Activated naive CD8-positive, alpha-beta T cell treated with anti-CD3 and anti-CD28 coated beads, Interleukin-2, amount 50 U/mL, for 16 hours (primary cell): ENCODE data around the gene GPSM1.
"Not testable (repeated sequence)": the region's sequence is repeated elsewhere in the genome, so short reads cannot be mapped to it uniquely, and the experiment has no call there.

ENCODE experiments used
- DNase-seq: peaks from one replicate; pipeline ENCODE4 v3.0.0-alpha.2; 2020; ENCODE audit warnings: low read depth, low spot score

GPSM1 gene

GRCh38 chr9:136394312-136395019, 67.1 kb downstream of the GPSM1 start:
- DNase-seq: no peak

- no peak for DNase-seq
Observed at GRCh38 chr9:136395020-136395340, 67.6 kb downstream of the GPSM1 start.

GRCh38 chr9:136395345-136396218, 68.2 kb downstream of the GPSM1 start:
- DNase-seq: no peak

- DNase-seq: no peak
Observed at GRCh38 chr9:136396219-136396515, 68.8 kb downstream of the GPSM1 start.

- DNase-seq: no peak
Observed at GRCh38 chr9:136397643-136398042, 70.3 kb downstream of the GPSM1 start.

GRCh38 chr9:136398286-136398685, 70.9 kb downstream of the GPSM1 start:
- no peak for DNase-seq

- DNase-seq: no peak
Observed at GRCh38 chr9:136399176-136400037, 72.1 kb downstream of the GPSM1 start.

- peak; percentile 72 for DNase-seq
Observed at GRCh38 chr9:136400038-136400834, 72.9 kb downstream of the GPSM1 start, which contains the start of gene SNAPC4. TSS of gene SNAPC4 (minus strand) at chr9:136400170. CDS start at chr9:136398428, 1,742 bp downstream.

GRCh38 chr9:136401173-136401922, 74.0 kb downstream of the GPSM1 start:
- no peak for DNase-seq

- DNase-seq: no peak
Observed at GRCh38 chr9:136402067-136402466, 74.7 kb downstream of the GPSM1 start.

- DNase-seq: peak; percentile 52
Observed at GRCh38 chr9:136403538-136403914, 76.2 kb downstream of the GPSM1 start.

- no peak for DNase-seq
Observed at GRCh38 chr9:136403915-136404800, 76.8 kb downstream of the GPSM1 start.

GRCh38 chr9:136404801-136405136, 77.4 kb downstream of the GPSM1 start:
- no peak for DNase-seq

- no peak for DNase-seq
Observed at GRCh38 chr9:136405481-136405880, 78.1 kb downstream of the GPSM1 start.

- not testable (repeated sequence) for DNase-seq
Observed at GRCh38 chr9:136405904-136406303, 78.6 kb downstream of the GPSM1 start.

GRCh38 chr9:136407061-136407460, 79.7 kb downstream of the GPSM1 start:
- DNase-seq: not testable (repeated sequence)

GRCh38 chr9:136407911-136408310, 80.6 kb downstream of the GPSM1 start:
- DNase-seq: no peak
